Measurements from ENCODE around the gene SEL1L3. TPM values are rescaled to one million over a fixed set of nuclear protein-coding genes. Genes with fewer than 3 reads are reported as not detected.

Gene SEL1L3
- polyA plus RNA-seq, 1 donor: 26.1 TPM

DNA sequence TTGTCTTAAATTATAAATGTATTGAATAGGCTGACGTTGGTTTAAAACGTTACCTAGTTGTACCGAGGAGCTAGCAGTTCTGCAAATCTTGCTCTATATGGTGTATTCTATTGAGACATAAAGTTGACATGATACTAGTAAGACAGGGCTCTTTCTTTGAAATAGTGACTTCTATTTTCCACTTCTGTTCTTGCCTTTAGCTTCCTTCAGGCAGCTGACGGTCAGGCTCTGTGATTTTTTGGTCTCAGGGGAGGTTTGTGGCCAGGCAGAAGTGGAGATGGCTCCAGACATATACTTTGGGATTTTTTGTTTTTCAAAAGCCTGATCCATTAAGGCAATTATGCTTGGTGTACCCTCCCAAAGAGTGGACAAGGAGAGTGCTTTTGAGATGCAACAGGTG, 111.9 kb downstream of the SEL1L3 start:
- DNase-seq: no peak

DNA sequence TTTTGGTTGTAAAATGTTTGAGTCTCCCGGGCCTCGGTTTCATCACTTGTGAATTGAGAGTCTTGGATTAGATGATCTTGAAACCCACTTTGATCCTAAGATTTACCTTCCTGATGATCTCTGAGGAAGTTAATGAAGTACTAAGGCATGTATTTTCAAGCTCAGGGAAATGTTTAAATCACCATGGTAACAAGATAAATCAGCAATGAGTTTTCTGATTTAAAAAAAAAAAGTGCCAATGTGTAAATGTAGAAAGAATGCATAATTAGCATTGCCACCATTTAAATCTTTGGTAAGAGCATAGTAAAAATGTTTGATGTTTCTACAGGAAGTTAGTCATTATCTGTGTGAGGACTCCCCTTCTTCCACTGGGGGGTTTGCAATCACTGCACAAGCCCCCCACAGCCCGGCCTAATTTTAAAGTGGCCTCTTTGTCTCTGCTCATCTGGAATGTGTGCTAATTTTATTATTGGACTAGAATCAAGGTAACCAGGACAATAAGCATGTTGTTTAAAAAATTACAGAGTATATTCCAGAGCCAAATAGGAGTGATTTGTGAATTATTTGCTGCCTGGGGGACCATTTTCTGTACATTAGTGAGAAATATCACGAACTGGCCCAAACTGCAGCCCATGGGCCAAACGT, 113.5 kb downstream of the SEL1L3 start:
- no peak for DNase-seq

DNA sequence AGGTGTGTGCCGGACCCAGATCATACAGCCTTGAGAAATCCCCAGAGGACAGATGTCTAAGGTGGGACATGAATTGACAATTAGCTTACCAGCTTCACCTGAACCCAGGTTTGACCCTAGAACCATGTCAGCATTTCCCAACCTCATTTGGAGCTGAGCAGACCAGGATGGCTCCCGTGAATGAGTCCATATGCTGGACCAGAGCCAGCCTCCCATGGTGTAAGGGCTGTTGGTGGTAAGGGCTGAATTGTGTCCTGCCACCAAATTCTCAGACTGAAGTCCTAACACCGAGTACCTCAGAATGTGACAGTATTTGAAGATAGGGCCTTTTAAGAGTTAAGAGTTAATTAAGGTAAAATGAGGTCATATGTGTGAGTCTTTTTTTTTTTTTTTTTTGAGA, 118.8 kb downstream of the SEL1L3 start:
- DNase-seq: no peak

DNA sequence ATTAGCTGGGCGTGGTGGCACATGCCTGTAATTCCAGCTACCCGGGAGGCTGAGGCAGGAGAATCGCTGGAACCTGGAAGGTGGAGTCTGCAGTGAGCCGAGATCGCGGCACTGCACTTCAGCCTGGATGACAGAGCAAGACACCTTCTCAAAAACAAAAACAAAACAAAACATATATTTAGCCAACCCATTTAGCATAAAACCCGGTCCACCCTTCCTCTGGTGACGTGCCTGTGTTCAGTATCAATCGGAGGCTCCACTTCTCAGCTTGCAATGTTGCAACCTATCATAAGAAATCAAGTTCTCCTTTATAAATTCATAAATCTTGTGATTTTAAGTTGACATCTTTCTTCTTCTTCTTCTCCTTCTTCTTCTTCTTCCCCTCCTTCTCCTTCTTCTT, 133.2 kb downstream of the SEL1L3 start:
- no peak for DNase-seq

DNA sequence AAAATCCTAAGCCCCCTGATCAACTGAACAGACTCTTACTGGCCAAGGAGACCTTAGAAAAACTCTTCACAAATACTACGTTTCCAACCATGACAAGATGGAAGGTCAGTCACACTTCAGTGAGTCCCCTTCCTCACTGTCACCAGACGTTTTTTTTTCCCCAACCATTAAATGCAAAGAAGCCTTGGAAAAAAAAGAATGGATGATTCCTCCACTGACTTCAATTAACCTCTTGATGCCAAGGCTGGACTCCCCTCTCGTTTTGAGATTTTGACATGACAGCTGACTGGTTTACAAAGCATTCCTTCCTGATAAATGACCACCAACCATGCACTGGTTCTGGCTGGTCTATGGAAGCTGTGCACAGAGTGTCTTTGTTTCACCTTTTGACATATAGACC, 133.9 kb downstream of the SEL1L3 start:
- no peak for DNase-seq

DNA sequence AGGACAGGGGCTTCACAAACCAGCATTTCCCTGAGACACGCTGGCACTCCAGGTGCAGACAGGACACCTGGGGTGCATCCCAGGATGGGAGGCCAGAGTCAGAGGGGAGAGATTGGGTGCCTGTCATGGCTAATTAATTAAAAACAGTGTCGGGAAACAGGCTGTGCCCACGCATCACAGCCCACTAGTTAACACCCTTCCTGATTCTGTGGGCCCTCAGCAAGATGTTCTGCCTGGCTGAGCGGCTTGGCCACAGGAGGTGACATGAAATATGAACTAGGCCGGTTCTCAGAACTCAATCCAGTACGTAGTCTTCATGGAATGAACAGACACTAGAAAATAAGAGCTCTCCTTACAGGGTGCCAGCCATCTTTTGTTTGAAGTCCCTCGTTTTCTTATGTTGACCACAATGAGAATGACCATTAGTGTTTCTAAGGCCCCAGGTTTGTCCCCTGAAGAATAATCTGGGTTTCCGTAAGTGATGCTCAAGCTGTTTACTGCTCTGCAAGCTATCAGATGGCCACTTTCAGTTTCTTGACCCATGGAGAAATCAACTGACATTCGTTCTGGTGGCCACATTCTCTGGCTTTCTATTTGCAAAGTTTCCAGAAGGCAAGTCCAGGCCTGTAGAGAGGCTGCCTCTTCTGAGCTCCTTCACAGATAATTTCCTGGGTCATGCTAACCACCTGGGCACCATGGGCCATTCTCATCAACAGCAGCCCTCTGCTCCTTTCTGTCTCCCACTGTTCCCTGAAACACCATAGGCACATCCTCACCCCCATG, 134.9 kb downstream of the SEL1L3 start:
- peak; percentile 35 for DNase-seq

DNA sequence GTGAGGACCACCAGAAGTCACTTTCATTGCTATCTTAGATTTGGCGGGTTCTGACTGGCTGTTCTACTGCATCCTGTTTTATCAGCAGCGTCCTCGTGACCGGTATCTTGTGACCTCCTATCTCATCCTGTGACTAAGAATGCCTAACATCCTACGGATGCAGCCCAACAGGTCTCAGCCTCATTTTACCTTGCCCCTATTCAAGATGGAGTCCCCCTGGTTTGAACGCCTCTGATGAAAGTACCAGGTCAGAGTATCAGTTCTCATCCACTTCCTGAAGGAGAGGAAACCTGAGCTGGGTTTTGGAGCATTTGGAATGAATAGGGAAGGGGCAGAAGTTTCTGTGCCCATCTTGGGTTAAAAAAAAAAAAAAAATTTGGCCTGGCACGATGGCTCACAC, 136.9 kb downstream of the SEL1L3 start:
- no peak for DNase-seq

DNA sequence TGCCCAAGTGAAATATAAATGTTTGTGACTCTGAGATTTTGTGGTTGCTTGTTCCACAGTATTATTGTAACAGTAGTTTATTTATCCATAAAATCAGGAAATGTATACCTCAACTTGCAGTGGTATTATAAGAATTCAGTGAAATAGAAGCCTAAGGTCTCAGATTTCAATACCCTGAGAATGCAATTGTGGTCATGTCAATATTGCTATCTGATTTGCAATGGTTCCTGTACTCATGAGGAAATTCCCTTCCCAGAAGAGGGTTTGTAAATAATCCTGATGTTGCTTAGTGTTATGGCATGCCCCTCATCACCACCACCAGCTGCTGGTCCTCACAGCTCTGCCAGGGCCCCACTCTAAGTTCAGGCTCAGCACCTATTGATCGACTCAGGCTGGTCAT, 139.4 kb downstream of the SEL1L3 start:
- DNase-seq: no peak

DNA sequence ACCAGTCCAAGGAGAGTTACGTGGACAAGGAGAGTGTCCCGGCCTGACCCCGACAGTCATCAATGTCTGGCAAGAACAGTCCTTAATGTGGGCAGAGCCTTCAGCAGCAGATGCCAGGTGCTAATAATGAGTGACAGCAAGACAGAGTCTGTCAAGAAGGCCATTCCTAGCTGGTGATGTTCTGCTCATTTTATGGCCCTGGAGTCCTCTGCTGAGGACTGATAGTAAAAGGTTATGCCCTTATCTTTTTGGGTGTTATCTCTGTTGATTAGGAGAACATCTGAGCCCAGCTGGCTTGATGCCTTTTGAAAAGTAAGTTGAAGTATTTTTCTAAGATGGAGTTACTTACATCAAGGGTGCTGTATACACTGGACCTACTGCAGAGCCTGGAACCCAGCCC, 139.8 kb downstream of the SEL1L3 start:
- no peak for DNase-seq

DNA sequence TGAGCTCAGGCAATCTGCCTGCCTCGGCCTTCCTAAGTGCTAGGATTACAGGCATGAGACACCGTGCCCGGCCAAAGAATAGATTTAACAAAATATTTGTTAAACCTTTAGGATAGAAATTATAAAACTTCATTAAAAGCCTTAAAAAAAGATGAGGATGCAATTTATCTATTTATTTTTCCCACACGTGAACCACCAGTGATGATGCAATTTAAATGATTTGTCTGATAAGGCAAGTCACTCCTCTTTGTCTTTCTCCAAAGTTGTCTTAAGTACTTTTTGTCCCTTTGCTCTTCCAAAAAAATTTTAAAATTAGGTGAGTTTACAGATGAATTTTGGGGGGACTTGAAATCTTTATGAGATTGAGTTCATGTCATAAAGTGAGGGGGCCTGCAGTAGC, 149.0 kb downstream of the SEL1L3 start:
- no peak for DNase-seq

DNA sequence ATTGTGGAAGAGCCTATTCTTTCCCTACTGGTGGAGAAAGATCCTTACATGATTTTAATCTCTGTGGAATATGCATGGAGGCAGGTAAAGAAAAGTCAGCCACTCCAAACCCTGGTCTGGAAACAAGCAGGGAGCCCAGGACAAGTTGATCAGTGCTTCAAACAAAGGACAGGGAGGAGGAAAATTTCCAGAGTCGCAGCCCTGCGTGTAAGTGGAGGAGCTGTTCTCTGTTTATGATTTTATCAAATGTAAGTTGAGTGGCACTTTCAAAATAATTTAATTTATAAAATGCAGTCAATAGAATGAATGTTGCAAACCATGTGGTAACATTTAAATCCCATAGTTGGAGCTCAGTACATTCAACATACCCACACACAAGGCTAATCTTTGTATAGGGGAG, 150.2 kb downstream of the SEL1L3 start:
- no peak for DNase-seq

DNA sequence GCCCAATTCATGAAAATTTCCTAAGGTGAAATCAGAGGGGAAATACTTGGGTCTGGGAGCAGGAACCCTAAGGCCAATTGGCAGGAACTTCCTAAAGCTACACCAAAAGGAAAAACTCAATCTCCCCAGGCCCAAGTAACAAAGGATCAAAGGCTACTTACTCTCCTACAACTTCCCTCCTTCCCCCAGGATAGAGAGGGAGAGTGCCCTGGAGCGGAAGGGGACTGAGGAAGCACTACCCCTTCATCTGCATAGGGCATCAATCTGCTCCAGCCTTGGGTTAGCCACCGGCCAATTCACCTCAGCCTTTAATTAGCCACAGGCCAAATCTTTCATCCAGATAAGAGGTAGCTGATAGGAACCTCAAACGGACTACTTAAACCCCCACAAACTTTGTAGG, 152.2 kb downstream of the SEL1L3 start:
- DNase-seq: no peak

DNA sequence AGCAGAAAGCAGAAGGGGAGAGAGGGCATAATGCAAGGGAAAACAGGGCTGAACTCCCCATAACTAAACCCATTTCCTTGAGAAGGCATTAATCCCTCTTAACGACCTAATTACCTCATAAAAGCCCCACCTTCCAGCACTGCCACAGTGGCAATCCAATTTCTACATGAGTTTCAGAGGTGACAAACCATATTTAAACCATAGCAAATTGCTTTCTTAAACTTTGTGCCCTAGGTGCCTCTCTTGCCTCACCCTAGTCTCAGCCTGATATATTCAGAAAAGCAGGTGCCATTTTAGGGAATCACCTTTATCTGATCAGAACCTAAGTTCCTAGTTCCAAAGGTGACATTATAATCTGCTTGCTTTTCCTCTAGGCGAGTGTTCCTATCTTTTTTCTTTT, 158.3 kb downstream of the SEL1L3 start:
- DNase-seq: no peak

DNA sequence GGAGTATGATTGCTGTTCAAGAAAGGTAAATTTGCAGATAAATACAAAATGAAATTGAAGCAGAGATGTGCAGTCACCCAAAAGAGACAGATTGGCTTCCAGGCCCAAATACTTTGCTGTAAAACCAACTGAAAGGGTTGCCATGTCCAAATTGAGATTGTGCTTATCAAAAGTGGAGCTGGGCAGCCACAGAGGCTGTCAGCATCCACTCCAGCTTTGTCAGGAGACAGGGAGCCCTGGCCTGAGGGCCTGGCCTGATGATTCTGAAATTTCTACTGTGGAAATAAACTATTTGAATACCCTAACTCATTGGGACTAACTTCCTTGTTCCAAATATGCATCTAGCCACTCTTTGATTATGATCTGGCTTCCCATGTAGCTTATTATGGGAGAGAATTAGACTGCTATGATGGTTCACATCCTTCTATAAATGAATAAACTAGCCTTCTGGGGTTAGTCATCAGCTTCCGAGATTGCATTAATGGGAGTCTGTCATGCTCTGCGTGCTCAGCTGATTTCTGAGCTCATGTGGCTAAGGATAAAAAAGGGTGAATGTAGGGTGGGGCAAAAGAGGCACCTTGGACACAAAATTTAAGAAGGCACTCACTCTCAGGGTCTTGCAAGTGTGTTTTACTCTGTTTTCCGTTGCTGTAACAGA, 158.9 kb downstream of the SEL1L3 start:
- no peak for DNase-seq

DNA sequence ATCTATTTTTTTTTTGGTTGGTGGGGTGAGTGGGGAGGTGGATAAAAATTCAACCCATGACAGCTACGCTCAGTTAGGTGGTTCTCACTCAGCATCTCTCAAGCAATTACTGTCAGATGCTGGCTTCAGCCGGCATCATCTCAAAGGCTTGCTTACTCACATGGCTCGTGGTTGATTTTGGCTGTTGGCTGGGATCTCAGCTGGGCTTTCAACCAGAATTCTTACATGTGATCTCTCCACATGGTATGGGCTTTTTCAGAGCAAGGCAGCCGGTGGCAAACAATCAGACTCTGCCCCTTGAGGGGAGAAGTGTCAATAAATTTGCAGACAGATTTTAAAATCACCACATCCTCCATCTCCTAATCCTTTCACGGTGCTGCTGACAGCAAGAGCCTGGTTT, 159.9 kb downstream of the SEL1L3 start:
- no peak for DNase-seq

DNA sequence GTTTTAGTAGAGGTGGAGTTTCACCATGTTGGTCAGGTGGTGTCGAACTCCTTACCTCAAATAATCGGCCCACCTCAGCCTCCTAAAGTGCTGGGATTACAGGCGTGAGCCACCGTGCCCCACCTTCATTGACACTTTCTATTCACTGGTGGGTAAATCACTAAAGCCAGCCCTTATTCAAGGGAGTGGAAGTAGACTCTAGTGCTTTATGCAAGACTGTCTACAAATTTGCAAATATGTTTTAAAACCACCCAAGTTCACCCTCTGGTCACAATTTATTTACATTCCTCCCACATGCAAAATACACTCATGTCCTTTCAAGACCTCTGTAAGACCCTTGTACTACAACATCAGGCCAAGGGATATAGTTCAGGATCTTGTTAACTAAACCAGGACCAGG, 162.1 kb downstream of the SEL1L3 start:
- DNase-seq: no peak

DNA sequence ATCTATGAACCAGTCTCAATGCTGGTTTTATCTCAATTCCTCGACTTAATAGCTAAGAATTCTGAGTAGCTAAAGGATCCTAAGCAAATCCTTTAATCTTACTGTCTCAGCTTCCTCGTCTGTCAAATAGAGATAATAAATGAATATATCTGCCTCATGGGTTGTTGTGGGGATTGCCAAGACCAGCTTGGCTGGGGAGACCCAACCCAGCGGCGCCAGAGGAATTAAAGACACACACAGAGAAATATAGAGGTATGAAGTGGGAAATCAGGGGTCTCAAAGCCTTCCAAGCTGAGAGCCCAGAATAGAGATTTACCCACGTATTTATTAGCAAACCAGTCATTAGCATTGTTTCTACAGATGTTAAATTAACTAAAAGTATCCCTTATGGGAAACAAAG, 165.3 kb downstream of the SEL1L3 start:
- DNase-seq: no peak

Other genes starting within 250 kb of the SEL1L3 start
- gene SLC34A2, start 207.1 kb downstream of the SEL1L3 start, polyA plus RNA-seq (ENCODE audit: insufficient read length): 27.6 TPM
- gene SMIM20, start 51.2 kb upstream of the SEL1L3 start, polyA plus RNA-seq (ENCODE audit: insufficient read length): 48.7 TPM

Measured in left kidney (tissue), 2 donors.